HTR-8/SVneo (cell line): ENCODE measurements around the gene CYBA.

Source experiments
- DNase-seq: peaks from one replicate; pipeline ENCODE4 v3.0.0; 2011; ENCODE audit warnings: low spot score, mixed read lengths; ENCODE audit not compliant: insufficient read length
- FAIRE-seq: peaks from 2 replicates; lab custom pipeline; 2011; peaks lifted over from hg19 to GRCh38; lab: Jason Lieb, UNC

CYBA gene

DNA sequence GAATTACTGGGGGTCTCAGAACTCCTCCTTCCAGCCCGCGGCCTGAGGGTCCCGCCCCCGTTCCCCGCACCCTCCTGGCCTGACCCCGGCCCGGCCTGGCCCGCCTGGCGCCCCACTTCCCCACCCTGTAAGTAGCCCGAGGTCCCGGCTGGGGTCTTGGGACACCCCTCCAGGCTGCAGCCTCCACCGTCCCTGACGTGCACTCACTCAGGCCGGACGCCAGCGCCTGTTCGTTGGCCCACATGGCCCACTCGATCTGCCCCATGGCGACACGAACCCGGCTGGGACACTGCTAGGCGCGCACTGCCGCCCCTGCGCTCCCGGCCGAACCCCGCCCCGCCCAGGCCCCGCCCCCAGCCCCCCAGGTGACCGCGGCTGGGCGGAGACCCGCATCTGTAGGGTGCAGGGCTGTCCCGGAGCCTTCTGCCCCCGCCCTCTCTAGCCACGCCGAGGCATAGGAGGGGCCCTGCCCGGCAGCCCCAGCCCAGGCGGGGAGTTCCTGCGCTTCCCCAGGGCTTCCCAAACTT is at the start of gene CYBA:
TSS of gene CYBA (minus strand) at position 305 of the 527 bp plus-strand sequence. CDS start at position 265, 40 bp downstream.
- FAIRE-seq = no peak

DNA sequence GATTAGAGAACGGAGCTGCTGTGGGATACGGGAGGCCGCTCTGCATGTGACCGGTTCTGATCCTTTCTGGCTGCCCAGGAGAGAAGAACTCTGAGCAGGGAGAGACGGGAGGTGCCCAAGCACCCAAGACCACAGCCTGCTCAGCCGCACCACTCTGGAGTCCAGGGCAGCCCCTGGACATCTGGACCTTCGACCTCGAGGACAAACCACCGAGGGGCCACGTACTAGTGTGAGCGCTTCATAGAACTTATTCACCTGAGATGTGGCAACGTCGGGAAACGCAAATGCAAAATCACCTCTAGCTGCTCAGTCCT is 49.4 kb upstream of the CYBA start:
- DNase-seq (no peak), FAIRE-seq (no peak)

More for the DNA sequence above, at the start of gene CYBA:
- DNase-seq = peak; percentile 93

DNA sequence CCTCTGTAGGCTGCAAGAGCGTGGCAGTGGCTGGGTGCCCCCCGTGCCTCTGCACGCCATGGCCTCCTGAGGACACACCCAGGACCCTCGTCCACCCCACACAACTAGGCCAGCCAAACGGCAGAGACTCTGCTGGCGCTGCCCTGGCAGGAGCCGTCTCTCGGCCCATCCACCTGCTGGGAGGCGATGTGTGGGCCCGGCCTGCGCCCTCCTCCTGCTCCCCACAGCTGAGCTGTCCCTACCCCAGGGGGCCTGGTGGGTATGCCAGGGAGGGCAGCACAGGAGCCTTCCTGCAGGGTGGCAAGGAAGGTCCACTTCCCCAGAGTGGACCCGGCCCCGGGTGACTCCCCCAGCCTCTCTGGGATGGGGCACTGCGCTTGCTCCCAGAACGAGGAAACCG is 48.3 kb upstream of the CYBA start:
- FAIRE-seq (no peak), DNase-seq (no peak)

DNA sequence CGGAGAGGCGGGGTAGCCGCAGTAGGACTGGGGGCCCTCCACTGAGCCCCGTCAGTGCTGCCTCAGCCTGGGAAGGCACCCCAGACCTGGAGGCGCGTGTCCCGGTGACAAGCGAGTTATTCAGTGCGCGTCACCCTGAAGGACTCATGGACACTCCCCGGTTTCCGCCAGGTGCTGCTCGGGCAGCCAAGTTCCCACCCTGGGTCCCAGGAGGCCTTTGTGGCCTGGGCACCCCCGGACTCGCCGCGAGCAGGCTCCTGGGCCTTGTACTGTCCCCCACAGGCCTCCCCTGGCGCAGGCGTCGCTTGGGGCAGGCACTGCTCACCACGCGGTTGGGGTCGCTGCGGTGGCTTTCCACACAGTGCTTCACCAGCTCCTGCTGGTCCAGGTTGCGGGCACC is 47.8 kb upstream of the CYBA start:
- FAIRE-seq (no peak), DNase-seq (no peak)

DNA sequence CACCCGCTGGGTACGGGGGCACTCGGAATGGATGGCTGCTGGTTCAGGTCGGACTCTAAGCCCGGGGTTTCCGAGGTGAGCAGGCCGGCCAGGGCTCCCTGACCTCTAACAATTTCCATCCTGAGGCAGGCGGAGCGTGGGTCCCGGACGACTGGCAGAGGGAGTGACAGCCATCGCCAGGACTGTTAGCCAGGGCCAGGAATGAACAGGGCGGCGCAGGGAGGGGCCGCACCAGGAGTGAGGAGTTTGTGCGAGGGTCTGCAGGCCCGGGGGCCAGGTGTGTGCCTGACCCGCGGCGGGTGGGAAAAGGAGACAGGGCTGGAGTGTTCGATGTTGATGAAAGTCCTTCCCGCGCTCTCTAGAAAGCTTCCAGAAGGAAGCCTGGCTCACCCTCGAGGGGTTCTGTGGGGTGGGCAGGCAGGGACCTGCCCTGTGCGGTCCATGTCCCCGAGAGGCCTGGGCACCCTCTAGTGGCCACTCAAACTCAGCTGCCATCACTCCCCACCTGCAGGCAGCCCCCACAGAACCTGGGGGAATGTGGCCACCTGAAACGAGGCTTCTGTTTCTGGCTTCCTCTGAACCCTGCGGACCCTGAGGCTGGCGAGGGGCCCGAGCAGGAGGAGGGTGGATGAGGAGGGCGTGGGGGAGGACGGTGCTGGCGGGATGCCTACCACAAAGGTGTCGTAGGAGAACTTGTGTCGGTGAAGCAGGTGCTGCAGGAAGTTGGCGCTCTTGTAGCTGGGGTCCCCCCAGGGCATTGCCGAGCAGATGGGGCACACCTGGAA is 47.2 kb upstream of the CYBA start:
- peak; percentile 26 for FAIRE-seq
- no peak for DNase-seq

DNA sequence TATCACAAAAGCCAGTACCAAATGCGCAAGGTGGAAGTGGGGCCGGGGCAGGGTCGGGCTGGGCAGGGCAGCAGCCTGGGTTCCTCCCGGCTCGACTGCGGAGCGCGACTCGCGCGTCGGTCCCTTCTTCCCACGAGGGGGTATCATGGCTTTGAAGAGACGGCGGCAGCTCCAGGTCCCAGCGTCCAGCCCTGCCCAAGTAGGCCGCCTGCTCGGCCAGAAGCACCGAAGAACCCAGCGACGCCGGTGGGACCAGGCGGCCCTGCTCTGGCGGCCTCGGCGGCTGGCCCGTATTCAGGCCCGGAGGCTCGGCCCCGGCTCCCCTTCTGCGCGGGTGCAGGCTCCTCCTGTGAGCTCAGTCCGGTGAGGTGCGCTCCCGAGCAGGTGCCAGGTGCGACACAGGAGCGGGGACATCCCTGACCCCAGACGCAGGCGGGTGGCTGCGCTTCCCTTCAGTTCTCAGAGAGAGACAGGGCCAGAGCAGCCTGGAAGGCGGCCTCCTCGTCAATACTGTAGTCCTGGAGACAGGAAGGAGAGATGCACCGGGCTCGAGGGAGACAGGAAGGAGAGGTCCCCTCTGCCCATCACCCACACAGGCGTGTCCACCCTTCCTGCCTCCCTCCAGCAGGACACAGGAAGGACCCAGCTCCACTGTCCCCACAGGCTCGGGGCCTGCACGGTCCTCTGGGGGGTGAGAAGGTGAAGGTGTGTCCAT is 46.4 kb upstream of the CYBA start:
- DNase-seq (no peak), FAIRE-seq (peak; percentile 51)

DNA sequence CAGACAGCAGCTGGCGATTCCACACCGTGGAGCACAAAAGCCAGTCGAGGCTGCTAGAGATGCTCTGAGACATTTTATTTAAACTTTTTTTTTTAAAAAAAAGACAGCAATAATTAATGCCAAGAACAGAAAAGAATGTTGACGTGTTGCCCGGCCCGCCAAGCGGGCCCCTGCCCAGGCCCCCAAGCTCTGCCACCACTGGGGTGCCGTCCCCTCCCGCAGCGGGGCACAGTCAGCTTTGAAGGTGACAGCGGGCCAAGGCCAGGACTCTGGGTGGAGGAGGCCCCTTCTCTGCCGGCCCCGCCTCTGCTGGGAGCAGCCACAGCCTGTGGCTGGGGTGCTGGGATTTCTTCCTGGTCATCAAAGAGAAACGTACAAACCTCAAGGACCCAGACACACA is 45.6 kb upstream of the CYBA start:
- no peak for DNase-seq
- no peak for FAIRE-seq

DNA sequence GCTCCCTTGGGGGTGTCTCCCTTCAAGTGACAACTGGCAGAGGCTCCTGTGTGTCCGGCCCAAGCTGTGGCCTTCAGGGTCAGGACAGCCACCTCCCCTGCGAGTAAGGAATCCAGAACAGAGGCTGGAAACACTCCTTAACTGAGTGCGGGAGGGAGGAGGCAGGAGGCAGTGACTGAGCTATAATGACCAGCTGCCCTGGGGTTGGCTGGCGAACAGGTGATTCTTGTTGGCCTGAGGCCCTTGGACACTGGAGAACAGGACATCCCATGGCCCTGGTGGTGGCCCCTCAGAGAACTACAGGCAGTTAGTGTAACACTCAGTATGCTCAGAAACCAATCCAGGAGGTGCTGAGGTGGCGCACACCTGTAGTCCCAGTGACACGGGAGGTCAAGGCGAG is 44.9 kb upstream of the CYBA start:
- no peak for DNase-seq
- FAIRE-seq = no peak

DNA sequence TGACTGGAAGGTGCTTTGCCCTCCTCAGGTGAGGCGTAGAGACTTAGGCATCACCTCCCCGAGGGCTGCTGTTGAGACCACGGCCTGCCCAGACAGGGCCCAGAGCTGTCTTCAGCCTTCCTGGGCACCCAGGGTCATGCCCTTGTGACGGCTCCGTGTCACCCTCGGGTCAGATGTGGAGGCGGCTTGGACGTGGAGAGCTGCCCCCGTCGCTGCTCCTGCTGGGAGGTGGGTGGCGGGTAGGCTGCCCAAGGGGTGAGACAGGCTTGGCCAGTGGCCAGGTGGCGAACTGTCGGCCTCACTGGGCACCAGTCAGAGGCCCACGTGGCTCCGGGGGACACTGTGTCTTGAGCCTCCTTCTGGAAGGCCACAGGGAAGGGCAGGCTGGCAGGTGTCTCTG is 44.4 kb upstream of the CYBA start:
- FAIRE-seq = no peak
- no peak for DNase-seq

DNA sequence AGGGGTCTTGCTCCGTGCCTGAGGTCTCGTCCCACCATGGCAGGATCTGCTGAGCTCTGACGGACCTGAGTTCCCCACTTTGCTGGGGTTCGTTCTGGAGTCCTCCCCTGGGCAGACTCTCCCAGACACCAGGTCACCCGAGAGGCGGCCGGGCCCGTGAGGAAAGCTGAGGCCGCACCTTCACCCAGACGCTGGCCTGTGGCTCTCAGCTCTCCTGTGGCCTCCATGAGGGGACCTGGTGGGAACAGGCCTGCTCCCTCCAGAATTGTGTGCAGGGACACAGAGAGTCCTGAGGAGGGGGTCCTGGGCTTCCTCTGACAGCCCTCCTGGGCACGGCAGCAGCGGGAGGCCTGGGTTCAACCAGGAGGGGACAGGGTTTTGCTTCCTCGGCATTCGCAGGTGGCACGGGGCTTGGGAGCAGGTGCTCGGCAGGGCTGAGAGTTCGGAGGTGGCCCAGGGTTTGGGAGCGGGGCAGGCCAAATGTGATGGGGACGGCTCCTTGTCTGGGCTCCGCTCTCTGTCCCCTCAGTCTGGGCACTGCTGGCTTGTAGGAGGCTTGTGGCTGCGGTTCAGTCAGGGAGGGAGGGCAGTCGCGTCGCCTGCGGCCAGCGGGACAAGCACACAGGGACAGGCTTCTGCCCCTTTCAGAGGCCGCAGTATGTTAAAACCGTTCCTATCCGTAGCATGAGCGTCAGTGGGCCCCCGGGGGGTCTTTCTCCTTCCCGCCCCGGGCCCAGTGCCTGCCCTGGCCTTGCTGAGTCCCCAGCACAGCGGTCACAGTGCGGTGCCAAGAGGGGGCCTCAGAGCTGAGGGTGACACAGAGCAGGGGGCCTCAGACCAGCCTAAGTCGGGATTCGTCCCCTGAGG is 43.6 kb upstream of the CYBA start:
- FAIRE-seq (no peak), DNase-seq (no peak)

DNA sequence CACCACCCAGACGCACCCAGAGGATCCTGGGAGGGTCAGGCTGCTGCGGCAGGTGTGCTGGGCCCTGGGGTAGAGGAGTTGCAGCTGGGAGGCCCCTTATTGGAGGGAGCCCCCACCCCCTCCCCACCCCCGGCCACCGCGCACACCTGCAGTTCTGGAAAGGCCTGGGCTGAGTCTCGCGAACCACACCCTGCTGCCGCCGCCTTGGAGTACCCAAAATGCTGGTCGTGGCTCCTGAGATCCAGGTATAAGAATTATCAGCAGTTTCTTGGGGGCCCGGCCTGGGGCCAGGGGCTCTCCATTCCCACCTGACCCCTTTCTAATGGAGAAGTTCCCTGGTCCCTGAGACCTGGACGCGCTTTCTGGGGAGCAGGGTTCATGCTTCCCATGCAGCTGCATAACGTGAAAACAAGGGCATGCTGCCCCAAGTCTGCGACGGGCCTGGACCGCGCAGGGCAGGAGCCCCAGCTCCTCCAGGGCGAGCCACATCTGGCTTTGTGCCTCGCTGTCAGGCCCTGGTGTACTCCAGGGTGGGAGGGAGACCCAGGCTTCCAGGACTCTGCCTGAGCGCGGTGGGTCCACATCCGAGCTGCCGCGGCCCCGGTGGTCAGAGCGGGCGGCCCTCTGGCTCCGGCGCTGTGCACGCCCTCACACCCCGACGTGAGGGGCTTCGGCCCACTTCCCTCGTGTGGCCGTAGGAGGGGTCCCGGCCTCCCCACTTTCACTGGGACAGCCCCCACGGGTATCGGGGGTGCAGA is 42.7 kb upstream of the CYBA start:
- FAIRE-seq (no peak), DNase-seq (no peak)

DNA sequence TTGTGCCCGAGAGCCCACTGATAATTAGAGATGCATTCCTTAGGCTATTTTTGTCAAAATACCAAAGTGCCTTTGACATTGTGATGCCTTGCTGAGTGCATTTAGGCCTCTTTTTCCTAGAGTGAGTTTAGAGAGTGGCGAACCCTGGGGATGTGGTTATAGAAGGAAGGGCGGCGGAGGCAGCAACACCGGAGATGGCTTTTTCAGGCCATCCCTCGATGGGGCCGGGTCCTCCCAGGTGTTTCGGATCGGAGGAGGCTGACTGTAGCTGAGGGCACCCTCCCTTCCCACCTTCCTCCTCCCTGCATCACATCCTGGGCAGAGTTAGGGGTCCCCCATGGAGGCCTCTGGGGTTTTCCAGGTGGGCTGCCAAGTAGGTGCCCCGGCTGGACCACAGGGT is 42.0 kb upstream of the CYBA start:
- FAIRE-seq = no peak
- DNase-seq = no peak

DNA sequence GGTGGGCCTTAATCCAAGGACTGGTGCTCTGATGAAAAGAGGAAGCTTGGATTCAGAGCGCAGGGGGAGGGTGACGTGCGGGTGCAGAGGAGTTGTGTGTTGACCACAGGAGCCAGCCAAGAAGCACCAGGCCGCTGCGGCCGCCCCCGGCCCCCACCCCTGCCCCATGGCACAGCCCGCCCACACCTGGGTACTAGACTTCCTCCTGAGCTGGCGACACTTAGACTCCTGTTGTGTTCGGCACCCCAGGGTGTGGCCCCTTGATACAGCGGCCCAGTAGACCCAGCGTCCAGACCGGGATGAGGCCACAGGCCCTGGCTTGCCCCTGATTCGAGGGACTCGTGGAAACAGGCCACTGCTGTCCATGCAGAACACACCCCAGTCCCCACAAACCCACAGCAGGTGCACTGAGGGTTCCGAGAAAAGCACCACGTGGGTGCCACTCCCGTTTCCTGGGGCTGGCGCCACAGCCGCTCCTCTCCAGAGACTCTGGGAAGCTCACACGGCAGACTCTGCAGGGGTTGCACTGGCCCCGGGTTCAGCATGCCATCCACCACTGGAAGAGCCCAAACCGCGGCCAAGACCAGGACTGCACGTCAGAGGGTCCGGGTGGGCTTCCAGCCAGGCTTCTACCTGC is 41.2 kb upstream of the CYBA start:
- FAIRE-seq (no peak), DNase-seq (no peak)

DNA sequence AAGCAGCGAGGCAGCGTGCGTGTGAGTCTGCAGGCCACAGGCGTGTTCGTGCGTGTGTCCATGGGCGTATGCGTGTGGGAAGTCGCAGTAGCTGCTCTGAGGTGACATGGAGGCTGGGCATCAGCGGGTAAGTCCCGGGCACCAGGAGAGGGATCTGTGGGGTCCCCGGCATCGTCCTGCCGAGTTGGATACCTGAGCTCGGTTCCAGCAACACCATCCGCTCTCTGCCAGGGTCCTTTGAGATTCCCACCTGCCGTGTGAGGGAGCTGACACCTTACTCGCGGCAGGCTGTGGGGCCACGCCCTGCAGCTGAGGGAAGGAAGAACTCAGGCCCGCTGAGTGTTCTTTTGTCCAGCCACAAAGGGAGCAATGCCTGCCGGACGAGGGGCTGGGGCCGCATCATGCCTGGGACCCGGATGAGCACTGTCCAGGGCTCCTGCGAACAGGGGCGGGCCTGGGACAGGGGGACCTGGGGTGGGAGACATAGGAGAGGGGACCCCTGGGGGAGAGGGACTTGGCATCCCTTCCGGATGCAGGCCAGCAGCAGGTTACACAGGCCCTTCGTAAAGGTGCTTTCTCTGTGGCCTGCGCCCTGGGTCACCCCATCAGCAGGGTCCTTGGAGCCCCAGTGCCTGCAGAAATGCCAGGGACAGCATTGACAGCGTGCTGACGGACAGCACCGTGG is 40.4 kb upstream of the CYBA start:
- no peak for FAIRE-seq
- DNase-seq = no peak

DNA sequence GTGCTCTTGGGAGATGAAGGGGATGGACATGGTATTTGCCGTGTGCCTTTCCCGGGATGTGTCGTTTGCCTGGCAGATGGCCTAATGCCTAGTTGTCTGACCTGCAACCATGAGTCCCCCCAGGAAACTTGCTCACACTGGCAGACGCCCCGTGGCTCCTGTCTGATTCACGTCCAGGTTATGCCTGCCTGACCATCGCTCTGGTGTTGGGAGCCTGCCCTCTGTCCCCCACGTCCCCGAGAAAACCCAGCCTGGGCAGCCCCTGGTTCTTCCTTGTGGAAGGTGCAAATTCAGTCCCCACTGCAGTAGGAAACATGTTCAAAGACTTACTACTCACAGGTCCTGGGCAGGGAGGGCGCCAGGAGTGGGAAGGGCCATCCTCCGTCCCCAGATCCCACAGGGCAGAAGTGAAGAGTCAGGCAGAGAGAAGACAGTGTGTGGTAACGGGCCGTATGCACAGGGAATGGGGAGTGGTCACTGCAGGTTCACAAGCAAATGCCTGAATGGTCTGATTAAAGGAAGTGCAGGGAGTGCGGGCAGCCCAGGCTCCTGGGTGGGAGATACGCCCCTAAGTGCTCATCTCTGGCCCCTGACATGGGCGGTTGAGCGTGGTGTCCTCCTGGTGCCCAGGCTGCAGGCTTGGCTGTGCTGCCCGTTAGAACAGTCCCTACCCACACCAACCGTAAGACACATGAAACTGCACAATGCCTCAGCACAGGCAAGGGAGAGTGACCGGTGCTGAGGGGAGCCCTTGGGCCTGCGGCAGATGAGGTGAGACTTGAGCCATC is 39.7 kb upstream of the CYBA start:
- no peak for DNase-seq
- FAIRE-seq = no peak

DNA sequence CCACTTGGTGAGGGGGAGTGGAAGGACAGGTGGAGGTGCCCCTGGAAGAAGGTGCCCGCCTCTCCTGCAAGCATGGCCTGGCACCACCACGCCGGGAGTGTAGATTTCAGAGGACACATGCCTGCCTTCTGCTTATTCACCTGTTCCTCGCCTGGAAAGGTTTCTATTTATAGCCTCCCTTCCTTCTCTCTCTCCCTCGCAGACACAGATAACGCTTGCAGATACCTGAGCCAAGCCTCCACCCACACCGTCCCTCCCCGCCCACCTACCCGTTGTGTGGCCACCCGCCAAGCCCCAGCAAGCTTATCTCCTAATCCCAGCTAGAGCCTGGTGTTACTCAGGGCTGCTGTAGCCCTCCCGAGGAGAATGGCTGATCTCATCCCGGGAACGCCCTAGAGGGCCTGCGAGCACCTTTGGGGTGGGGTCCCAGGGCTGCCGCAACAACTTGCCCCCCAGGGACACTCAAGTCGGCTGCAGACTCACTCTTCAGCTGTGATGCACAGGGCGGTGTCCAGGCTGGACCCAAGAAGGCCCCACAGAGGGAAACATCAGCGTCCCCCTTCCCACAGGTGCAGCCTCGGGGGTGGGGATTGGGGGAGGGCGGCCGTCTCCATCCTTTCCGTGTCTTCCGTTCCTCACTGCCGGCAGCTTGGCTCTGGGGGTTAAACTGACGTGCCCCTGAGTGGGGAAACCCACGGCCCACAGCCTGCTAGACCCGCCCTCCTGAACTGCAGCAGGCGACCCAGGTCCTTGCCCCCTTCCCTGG is 37.3 kb upstream of the CYBA start:
- FAIRE-seq = no peak
- no peak for DNase-seq

DNA sequence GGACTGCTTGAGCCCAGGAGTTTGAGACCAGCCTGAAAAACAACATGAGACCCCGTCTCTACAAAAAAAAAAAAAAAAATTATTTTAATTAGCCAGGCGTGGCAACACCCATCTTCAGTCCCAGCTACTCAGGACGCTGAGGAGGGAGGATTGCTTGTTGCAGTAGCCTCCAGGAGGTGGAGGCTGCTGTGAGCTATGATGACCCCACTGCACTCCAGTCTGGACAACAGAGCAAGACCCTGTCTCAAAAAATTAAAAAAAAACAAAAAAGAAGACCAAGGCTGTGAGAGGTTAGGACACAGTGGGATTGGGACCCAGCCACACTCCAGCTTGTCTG is 36.8 kb upstream of the CYBA start:
- no peak for DNase-seq
- FAIRE-seq = no peak

DNA sequence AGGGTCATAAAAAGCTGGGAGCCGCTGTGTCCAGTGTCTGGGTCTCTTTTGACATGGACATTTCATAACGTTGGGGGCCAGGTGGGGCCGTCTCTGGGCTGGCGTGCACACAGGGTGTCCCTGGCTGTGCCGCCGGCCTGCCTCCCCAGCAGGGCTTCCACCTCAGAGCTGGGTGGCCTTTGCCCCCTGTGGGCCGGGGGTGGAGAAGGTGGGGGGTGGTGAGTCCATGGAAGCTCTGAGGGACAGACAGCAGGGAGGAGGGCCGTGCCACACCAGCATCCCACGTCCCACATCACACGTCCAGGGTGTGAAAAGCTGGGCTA is 36.4 kb upstream of the CYBA start:
- FAIRE-seq (no peak), DNase-seq (no peak)
